HG02759 (cell line): ENCODE data around the gene SRP9.
"Not testable (repeated sequence)": the region's sequence is repeated elsewhere in the genome, so short reads cannot be mapped to it uniquely, and the experiment has no call there.

ENCODE experiments used
- ATAC-seq: cut with Tn5 transposase; IDR thresholded peaks from one replicate; pipeline ENCODE4 v1.9.1; 2021; ENCODE audit warnings: mild to moderate bottlenecking, moderate library complexity; ENCODE audit not compliant: unreplicated experiment

Gene SRP9

DNA sequence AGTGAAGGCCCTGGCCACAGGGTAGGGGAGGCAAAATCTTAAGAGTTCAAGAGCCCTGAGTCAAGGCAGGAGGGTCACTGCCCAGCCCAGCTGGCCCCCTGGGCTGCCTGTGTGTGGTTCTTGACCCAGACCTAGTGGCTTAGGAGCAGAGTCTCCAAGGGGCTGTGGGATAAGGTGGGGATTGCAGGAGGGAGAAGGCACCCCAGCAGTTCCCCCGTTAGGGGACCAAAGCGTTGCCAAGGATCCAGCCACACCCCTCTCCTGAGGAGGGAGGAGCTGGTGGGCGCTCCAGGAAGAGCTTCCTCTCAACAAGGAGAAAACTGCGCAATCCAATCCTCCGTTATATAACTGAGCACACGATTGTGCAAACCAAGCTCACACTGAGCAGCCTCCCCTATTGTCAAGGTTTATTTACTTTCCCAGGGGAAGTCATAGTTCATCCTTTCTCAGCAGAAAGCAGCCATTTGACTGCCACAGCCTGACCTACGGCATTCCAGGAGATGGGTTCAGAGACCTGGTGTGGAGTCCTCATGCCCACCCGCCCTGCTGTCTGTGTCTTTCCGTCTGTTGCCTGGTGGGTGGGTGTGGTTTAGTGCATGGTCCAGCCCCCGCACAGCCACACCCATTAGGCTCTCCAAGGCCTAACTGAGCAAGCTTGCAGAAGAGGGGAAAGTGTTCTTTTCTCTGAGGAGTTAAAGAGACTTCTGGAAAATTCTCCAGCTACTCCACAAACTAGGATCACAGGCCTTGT, 35.8 kb downstream of the SRP9 start:
- no peak for ATAC-seq

DNA sequence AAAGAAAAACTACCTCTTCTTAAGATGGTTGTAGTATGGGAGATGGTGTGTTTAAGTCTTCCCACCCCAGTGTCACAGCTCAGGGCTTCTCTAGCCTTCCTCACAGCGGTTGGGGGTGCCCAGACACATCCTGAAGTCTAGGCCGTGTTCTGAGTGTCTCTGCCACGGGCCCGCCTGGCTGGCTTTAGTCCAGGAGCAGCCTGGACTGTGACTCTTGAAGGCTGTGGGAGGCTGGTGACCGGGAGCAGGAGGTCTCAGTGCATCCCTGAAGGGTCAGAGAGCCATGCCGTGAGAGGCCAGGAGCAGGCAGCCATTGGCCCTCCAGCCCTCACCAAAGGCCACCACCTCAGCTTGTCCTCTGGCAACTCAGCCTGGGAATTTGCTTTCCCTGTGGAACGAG, 36.8 kb downstream of the SRP9 start:
- ATAC-seq = no peak

DNA sequence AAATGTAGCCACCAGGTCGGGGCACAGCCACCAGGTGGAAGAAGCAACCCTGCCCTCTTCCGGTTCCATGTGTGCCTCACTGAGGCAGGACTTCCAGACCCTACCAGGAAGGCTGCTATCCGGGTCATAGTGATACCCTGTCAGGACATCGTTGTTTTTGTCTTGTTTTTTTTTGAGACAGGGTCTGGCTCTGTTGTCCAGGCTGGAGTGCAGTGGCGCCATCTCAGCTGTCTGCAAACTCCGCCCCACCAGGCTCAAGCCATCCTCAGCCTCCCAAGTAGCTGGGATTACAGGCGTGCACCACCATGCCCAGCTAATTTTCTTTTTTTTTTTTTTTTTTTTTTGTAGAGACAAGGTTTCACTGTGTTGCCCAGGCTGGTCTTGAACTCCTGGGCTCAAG, 37.5 kb downstream of the SRP9 start:
- ATAC-seq = not testable (repeated sequence)

DNA sequence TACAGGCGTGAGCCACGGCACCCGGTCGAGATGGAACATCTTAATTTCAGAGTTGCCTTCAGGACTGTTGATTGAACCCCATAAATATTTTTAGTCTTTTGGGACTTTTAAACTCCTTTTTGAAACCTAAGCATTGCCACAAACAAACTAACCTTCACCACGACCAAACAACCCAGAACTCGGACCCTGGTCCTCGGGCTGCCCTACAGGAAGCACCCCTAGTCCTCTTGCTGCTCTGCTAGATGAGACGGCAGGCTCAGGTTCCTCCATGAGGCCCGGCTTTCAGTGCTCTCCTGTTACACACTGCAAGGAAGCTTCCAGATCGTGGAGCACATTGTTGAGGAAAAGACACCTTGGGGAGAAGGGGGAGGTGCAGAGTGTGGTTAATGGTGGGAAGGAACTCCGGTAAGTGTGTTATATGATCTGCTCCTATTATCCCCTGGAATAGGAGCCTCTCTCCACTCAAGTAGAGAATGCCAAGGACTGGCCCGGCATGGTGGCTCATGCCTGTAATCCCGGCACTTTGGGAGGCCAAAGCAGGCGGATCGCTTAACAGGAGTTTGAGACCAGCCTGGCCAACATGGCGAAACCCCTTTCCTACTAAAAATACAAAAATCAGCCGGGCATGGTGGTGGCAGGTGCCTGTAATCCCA, 38.0 kb downstream of the SRP9 start:
- no peak for ATAC-seq

DNA sequence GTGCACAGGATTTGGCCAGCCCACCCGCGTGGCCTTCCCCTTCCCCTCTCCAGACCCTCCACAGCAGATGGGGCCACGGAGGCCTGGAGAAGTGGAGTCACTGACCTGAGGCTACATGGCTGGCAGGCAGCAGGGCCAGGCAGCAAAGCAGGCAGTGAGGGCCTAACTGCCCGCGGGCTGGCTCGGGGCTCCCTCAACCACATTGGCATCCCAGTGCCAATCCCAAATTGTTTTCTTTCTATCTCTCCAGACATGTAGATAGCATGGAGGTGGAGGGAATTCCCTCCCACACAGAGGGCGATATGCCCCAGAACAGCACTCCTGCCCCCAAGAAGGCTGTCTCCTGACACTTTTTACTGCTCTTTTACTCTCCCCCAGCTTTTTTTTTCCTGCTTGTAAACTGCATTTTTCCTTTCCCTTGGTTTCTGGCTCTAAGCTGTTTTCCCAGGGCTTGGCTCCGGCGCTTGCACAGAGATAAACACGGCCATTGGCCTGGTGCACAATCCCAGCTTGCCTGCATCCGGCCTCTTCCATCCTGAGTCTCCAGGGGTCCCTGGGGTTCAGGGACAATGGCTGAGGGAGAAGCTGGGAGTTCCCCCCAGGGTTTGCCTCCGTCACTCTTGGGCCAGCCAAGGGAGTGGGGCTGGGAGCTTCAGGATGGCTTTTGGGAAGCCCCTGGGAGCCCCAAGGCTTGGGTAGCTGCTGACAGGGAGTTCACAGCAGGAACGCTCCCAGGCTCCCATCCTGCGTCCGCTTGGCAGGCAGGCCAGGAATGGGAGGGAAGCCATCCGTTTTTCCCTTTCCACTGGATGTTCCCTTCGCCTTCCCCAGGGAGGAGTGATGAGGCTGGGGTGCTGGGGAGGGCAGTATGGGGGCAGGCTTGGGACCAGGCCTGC, 39.3 kb downstream of the SRP9 start:
- no peak for ATAC-seq

DNA sequence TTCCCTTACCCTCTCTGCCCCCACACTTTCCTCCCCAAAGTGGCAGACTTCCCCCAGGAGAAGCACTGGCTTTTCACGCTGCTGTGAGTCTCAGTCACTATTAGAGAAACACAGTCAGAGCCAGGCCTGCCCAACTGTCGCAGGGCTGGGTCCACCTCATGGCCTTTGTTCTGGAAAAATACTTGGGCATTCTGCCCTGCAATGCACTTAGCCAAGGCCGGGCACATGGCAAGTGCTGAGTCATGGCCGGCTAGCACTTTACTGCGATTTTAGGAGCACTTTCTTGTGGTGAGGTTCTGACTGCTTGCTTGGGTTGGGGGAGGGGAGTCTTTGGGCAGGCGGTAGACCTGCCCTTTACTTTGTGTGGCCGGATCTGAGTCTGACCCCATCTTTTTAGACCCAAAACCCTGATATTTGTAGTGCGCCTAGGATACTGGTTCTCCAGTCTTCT, 40.0 kb downstream of the SRP9 start:
- ATAC-seq = no peak

DNA sequence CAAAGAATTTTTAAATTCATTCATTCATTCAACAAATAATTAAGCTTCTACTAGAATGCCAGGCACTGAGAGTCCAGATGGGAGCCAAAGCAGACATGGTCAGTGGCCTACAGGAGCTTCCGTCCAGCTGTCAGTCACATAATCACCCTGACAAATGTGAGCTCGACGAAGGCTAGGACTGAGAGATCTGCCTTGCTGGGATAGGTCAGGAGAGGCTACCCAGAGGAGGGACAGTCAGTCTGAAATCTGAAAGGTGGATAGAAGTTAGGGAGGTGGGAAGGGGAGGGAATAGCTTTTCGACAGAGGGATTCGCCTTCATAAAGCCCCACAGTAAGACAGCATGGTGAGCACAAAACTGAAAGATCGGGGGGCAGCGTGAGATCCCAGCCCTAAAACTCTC, 40.6 kb downstream of the SRP9 start:
- no peak for ATAC-seq

DNA sequence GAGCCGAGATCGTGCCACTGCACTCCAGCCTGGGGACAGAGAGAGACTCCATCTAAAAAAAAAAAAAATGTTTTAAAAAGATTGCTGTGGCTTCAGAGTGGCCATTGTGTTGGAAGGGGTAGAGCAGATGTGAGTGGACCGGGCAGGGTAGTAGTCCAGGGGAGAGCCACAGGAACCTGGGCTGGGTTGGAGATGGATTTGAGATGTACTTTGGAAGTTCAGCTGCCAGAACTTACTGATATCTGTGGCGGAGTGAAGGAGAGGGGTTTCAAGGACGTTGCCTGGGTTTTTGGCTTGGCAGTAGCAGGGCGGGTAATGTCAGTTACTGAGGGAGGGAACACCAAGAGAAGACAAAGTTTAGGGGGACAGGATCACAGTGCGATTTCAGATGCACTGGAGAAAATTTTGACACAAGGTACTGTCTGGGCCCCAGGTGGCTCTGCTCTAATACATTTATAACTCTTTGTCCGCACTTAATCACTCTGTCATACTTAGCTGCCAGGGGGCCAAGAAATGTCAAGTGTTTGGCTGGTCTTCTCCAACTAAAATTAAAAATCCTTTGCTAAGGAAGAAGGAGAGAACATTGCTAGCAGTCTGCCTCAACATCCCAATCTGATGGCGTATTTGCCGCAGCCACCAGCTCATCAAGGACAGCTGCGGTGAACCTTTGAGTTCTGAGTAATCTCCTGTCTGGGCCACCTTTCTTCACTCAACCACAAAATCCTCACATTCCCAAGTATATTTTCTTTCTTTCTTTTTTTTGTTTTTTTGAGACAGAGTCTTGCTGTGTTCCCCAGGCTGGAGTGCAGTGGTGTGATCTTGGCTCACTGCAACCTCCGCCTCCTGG, 41.9 kb downstream of the SRP9 start:
- ATAC-seq = no peak

DNA sequence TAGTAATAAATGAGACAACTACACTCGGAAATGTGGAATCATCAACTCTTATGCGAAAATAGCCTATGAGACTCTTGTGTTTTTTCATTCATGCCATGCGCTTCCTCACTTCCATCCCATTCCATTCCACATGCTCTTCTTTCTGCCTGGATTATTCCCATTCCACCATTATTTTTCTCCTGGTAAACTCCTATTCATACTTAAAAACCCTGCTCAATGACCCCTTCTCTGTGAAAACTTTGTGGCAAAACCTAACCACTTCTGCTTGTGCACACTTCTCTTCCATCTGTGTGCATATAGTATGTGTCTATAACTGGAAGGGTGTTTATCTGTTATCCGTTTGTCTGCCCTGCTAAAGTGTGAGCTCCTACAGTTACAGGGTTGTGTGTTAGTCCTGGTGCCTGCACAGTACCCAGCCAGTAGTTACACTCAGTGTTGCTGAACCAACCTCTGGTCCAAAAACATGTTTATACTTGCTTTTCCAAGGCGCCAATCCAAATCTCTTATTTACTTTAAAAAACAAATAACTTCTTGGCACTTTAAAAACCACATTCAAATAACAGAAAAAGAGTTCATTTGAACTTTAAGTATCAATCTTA, 43.0 kb downstream of the SRP9 start:
- no peak for ATAC-seq

DNA sequence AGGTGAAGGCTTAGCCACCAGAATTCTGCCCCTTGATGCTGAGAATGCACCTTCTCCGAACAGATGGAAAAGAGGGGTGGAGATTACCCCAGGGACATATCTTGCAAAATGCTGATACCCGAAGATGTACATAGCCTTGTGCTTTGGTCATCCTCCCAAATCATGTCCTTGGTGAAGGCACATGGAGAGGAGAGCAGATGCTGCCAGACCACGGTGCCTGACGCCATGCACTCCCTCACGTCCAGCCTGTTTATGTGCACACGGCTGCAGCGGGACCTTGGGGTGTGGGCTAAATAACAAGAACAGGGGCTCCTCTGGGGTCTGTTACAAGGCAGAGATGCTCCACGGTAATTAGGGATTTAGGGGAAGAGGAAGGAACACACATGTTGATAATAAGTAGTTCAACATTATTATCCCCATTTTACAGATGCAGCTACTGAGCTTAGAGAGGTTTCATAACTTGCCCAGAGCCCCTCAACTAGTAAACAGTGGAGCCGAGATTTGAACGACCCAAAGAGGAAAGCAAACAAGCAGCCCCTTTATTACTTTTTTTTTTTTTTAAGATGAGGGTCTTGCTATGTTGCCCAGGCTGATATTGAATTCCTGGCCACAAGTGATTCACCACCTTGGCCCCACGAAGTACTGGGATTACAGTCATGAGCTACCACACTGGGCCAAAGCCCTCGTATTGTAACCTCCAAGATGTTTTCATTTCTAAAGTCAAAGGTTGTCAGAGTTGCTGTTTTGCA, 45.2 kb downstream of the SRP9 start:
- ATAC-seq = no peak

DNA sequence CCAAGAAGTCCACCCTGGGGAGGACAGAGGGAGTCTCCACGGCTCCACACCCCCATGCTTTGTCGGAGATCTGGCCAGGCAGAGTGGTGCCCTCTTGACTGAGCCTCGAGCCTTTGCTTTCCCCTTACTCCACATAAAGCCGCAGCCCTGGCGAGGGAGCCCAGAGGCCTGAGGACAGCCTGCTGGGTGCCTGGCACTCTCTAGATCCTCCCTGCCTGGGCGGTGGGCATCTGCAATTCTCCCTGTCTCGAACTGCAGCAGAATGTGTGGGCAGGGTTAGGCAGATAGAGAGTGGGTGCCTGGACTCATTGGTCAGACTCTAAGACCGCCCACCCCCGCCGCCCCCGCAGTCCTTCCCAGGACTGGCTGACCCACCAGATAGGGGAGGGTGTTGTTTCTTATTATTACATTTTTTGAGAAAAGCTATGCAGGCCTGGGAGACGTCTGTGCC, 46.2 kb downstream of the SRP9 start:
- ATAC-seq = no peak

DNA sequence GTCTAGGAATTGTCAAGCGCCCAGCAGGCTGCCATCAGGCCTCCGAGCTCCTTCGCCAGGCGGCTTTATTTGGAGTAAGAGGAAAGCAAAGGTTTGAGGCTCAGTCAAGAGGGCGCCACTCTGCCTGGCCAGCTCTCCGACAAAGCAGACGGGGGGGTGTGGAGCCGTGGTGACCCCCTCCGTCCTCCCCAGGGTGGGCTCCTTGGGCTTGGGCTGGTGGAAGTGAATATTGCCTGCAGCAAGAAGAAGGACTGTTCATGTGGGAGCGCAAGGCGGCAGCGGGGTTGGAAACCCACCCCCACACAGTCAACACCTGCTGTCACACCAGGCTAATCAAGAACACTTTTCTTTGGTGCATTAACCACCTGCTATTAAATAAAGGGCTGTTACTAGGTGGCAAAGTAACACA, 46.9 kb downstream of the SRP9 start:
- no peak for ATAC-seq

DNA sequence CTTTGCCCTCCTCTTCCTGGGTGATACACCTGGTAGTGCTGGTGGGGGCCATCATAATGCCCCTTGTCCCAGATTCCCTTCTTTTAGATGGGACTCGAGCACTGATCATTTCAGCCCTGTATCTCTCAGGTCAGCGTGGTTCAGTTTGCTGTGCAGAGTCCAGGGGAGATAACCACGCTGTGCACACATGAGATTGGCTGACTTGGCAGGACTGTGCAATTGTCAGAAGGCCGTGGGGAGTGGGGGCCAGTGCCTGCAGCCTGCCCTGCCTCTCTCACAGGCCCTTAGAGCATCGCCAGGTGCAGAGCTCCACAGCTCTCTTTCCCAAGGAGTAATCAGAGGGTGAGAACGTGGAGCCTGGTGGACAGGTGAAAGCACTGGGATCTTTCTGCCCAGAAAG, 47.5 kb downstream of the SRP9 start:
- no peak for ATAC-seq

DNA sequence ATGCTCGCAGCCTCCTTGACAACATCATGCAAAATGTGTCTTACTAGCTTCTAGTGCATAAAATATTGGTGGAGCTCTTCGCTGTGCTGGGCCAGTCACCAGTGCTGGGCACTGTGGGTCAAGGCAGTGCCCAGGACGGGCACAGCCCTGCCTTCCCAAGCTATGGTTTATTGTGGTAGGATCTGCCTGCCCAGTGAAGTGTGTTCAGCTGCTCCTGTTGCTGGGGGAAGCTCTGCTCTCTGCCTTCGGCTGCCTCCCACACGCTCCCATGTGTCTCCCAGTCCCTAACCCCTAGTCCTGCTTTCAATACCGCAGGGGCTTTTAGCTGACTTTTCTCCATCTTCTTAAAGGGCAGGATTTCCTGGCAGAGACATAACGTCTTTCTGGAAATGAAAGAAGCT, 48.0 kb downstream of the SRP9 start:
- ATAC-seq = no peak

DNA sequence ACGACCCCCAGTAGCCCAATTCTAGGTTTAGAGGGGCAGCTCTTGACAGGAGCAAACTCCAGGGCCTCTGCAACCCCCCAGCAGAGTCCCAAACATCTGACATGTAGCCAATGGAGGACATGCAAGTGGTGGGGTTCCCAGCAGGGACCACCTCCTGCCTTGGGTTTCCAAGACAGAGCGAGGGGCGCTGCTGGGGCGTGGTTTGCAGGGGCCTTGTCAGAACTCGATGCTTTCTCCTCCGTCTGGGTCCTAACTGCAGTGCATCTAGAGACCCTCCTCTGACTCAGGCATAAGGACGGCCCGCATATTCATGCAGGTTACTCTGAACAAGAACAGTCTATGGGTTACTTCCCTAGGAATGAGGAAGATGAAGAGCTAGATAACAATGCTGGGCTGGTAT, 49.5 kb downstream of the SRP9 start:
- ATAC-seq = no peak

DNA sequence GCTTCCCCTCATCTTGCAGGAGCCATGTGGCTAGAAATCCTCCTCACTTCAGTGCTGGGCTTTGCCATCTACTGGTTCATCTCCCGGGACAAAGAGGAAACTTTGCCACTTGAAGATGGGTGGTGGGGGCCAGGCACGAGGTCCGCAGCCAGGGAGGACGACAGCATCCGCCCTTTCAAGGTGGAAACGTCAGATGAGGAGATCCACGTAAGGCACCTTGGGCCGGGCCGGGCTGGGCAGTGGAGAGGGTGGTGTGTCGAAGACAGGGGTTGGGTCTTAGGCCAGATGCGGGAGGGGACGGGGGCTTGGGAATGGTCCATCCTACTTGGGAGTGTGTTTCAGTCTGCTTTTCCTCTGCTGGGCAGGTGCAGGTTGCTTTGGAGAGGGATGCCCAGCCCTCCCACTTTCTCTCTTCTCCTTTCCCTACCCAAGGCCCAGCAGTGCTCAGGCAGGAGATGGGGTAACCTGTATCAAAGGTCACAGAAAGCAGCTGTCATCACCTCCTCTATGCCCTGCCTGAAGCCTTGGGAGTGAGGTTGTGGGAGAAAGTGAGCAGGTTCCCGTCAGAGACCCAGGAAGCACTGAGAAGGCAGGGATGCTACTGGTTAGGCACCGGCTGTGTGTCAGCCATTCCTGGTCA, 51.2 kb downstream of the SRP9 start:
- no peak for ATAC-seq

DNA sequence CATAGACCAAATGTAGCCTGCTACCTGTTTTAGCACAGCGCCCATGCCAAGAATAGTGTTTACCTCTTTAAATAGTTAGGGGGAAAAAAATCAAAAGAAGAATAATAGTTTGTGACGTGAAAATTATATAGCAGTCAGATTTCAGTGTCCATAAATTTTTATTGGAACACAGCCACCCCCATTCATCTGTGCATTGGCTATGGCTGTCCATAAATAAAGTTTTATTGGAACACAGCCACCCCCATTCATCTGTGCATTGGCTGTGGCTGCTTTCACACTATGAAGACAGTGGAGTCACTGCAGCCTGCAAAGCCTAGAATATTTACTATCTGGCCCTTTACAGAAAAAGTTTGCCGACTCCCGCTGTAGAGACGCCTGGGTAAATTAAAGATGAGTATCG, 53.2 kb downstream of the SRP9 start:
- ATAC-seq = no peak

DNA sequence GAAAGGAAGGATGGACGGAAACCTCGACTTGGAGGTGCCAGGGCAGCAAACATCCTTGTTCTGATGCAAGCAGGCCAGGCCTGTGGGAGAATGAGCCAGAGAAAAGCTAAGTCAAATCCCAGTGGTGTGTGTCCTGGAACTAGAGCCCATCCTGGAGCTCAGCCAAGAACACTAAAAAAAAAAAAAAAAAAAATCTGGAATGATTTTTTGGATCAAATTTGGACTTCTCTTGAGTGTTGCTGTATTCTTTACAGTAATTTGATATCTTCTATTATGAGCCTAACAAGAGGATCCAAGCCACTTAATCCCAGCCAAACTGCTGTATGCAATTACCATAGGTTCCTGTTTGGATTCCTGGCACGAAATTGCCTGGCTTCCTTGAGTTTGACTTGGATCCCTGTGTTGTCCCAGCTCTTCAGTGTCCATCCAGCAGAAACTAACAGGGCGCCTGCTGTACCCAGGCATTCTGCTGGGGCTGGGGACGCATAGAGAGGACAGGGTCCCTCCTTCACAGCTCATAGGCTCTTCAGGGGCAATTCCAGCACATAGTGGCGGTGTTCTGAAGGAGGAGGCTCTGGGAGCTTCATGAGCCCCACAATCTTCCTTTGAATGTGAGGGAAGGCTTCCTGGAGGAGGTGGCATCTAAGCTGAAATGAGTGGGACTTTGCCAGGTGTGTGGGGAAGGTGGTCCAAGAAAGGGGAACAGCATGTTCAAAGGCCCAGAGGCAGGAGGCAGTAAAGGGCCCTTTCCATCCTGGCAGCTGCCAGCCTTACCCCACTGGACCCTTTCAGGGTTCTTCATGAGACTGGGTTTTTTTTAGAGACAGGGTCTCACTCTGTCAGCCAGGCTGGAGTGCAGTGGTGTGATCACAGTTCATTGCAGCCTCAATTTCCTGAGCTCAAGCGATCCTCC, 57.0 kb downstream of the SRP9 start:
- ATAC-seq = no peak
